Natural killer cell (primary cell): ENCODE measurements around the gene DNASE1L2. TPM values are rescaled to one million over a fixed set of nuclear protein-coding genes. Genes with fewer than 3 reads are reported as not detected.

Experiments used
- ATAC-seq, 3 donors: fragments of 150-1000 bp in 2 of 3; fragments of 200-7000 bp in 1 of 3; cut with Tn5 transposase; 1 replicate in 1 of 3; 2 replicates in 2 of 3; pipeline ENCODE4 v1.10.0; 2021; ENCODE audit warnings: mild to moderate bottlenecking in 2 of 3, moderate library complexity in 2 of 3
- DNase-seq, 2 donors: peaks; one replicate each; pipeline versions ENCODE4 v3.0.0 to v3.0.0-alpha.2; 2013 to 2021; ENCODE audit warnings: mixed read lengths in 1 of 2
- H3K27ac ChIP-seq: one replicate; pipeline ENCODE4 v1.5.1; 2013; ENCODE audit warnings: mild to moderate bottlenecking, low read length
- H3K27me3 ChIP-seq: one replicate; pipeline ENCODE4 v1.6.1; 2013; ENCODE audit warnings: low read length; ENCODE audit not compliant: control insufficient read depth, insufficient read depth
- H3K36me3 ChIP-seq: one replicate; pipeline ENCODE4 v1.6.1; 2013; ENCODE audit warnings: low read length; ENCODE audit not compliant: control insufficient read depth, insufficient read depth
- H3K4me1 ChIP-seq: one replicate; pipeline ENCODE4 v1.6.1; 2013; ENCODE audit warnings: low read length; ENCODE audit not compliant: control insufficient read depth, insufficient read depth
- H3K4me3 ChIP-seq: one replicate; pipeline ENCODE4 v1.5.1; 2013; ENCODE audit warnings: low read length
- H3K9me3 ChIP-seq: one replicate; pipeline ENCODE4 v1.6.1; 2013; ENCODE audit warnings: low read length; ENCODE audit not compliant: control insufficient read depth, insufficient read depth
- H3K27ac Mint-ChIP-seq, 2 donors: one replicate each; pipeline ENCODE4 v1.8.0; 2022; ENCODE audit warnings: mild to moderate bottlenecking in 2 of 2, mixed read lengths in 2 of 2, moderate library complexity in 1 of 2
- H3K27me3 Mint-ChIP-seq, 2 donors: one replicate each; pipeline ENCODE4 v1.8.0; 2022; ENCODE audit warnings: low read depth in 2 of 2, mixed read lengths in 2 of 2
- H3K36me3 Mint-ChIP-seq: one replicate; pipeline ENCODE4 v1.8.0; 2022; ENCODE audit warnings: mixed read lengths
- H3K4me1 Mint-ChIP-seq, 2 donors: one replicate each; pipeline ENCODE4 v1.8.0; 2022; ENCODE audit warnings: mixed read lengths in 2 of 2
- H3K4me3 Mint-ChIP-seq: one replicate; pipeline ENCODE4 v1.8.0; 2022; ENCODE audit warnings: mild to moderate bottlenecking, moderate library complexity, mixed read lengths
- H3K9me3 Mint-ChIP-seq, 2 donors: one replicate each; pipeline ENCODE4 v1.8.0; 2022; ENCODE audit warnings: mixed read lengths in 2 of 2
- CTCF ChIP-seq: fragments of 200-600 bp; IDR thresholded peaks from one replicate; pipeline ENCODE4 v1.8.0; 2022; ENCODE audit warnings: antibody characterized with exemption
- WGBS: methylation state at CpG from one replicate; pipeline ENCODE4 v1.1.7; 2013; ENCODE audit warnings: missing lambda C conversion rate; ENCODE audit not compliant: insufficient coverage; 5-methylcytosine and 5-hydroxymethylcytosine counted together
- intact Hi-C: fragments of 100-400 bp; cut with micrococcal nuclease; formaldehyde crosslinking; loops from one replicate; pipeline ENCODE4 v1.14.2; 2022
- total RNA-seq, 4 donors: library from RNA; stranded (reverse); fragments of 120-200 nt in 1 of 4; gene quantifications; one replicate each; pipeline versions ENCODE4 v1.2.3 to v1.2.4, GENCODE V29; 2013 to 2022

The DNASE1L2 gene
- total RNA-seq, 3 donors from 2014 or later (not counting 1 experiment from before 2014, with no cell fraction given), result 0.19 to 1.4 (median 0.77) TPM

GRCh38 chr16:2244926-2245795 is 8.9 kb downstream of the DNASE1L2 start:
- intact Hi-C loops, result no loop called here
- Mint-ChIP-seq H3K9me3 (no peaks in the 10 kb centered on the region), H3K4me1 (no peaks in the 10 kb centered on the region), H3K27ac (no peak overlapping the region), H3K36me3 (no peaks in the 10 kb centered on the region), H3K4me3 (no peak overlapping the region), H3K27me3 (no peaks in the 10 kb centered on the region)
- Histone ChIP-seq H3K9me3 (no peaks in the 10 kb centered on the region), H3K36me3 (peaks cover 29% of the 10 kb centered on the region), H3K4me1 (peaks cover 2% of the 10 kb centered on the region), H3K27ac (no peak overlapping the region), H3K27me3 (no peaks in the 10 kb centered on the region), H3K4me3 (no peak overlapping the region)
- ATAC-seq (no peak), DNase-seq (no peak)
- WGBS, result 96% methylated on average over 30 of the region's 30 CpGs
- TF ChIP-seq CTCF, result no peak

DNA sequence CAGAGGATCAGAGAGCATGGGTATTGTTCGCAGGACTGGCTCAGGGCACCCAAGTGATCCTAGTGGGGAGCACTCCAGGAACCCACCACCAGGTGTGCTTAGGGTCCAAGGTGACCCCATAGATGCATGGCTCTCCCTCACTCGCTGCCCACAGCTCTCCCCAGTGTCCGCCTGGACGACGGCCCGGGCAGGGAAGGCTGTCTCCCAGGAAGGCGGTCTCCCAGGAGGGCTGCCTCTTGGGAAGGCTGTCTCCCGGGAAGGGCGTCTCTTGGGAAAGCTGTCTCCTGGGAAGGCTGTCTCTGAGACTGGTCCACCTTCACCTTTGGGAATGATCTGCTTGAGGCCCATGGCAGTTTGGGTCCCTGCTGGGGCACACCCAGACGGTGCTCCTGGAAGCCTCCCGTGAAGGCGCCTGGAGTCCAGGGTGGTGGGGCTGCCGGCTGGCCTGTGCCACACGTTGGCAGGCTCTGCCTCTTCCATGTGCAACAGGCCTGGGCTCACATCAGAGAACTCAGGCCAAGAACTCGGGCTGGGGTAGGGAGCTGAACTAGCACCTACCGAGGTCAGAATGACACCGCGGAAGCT is 10.1 kb downstream of the DNASE1L2 start:
- H3K27ac ChIP-seq, result no peak overlapping the region
- DNase-seq (no peak), ATAC-seq (no peak)
- H3K36me3 ChIP-seq, result peaks cover 29% of the 10 kb centered on the region
- no peaks in the 10 kb centered on the region for H3K9me3 ChIP-seq
- Mint-ChIP-seq H3K4me1 (peaks cover 0 to 6% of the 10 kb centered on the region in 2 donors), H3K9me3 (no peaks in the 10 kb centered on the region), H3K27ac (no peak overlapping the region), H3K4me3 (no peak overlapping the region), H3K27me3 (no peaks in the 10 kb centered on the region), H3K36me3 (no peaks in the 10 kb centered on the region)
- peaks cover 10% of the 10 kb centered on the region for H3K4me1 ChIP-seq
- H3K4me3 ChIP-seq, result no peak overlapping the region
- no peaks in the 10 kb centered on the region for H3K27me3 ChIP-seq
- intact Hi-C loops, result no loop called here
- no peak for TF ChIP-seq CTCF
- WGBS, result 96% methylated on average over 18 of the region's 18 CpGs

GRCh38 chr16:2250652-2251295 is 14.5 kb downstream of the DNASE1L2 start:
- H3K4me3 ChIP-seq, result peak overlapping the region; percentile 61
- WGBS, result 14% methylated on average over 34 of the region's 35 CpGs
- Mint-ChIP-seq H3K27ac (peak overlapping the region; percentile 81 to 85), H3K4me3 (peak overlapping the region; percentile 90), H3K27me3 (no peaks in the 10 kb centered on the region), H3K9me3 (no peaks in the 10 kb centered on the region), H3K4me1 (peaks cover 0 to 6% of the 10 kb centered on the region in 2 donors), H3K36me3 (no peaks in the 10 kb centered on the region)
- H3K4me1 ChIP-seq, result peaks cover 19% of the 10 kb centered on the region
- no peak for TF ChIP-seq CTCF
- peak overlapping the region; percentile 71 for H3K27ac ChIP-seq
- H3K9me3 ChIP-seq, result no peaks in the 10 kb centered on the region
- H3K36me3 ChIP-seq, result peaks cover 25% of the 10 kb centered on the region
- ATAC-seq, result peak in 1 of 3 donors; percentile 3
- no peaks in the 10 kb centered on the region for H3K27me3 ChIP-seq
- peak in 1 of 2 donors; percentile 65 for DNase-seq
- intact Hi-C loops, result loop anchor here (1.0 kb wide), 1 partner anchor 27 kb away; the partner anchor contains the start of gene E4F1
